Measurements from ENCODE around the gene ST3GAL4. TPM values are rescaled to one million over a fixed set of nuclear protein-coding genes. Genes with fewer than 3 reads are reported as not detected.

ST3GAL4 gene
- total and polyA plus RNA-seq, 9 of the 15 experiments (the other 6 are each of a cell fraction or from before 2014, with no cell fraction given): 0.27 to 22.9 (median 10.5) TPM

DNA sequence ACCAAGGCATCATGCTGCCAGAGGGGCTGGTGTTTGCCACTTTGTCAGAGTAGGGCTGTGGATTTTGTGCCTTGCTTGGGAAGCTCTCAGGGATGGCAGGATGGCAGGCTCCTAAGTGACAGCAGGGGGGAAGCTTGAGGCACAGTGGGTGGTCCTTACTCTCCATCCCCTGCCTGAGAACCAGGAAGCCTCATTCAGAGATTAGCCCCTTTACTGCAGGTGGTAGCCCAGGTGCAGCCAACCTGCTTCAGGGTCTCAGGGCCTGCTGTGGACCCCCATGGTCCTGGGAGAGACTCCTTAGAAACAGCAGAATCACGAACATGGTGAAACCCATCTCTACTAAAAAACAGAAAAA lies 8.9 kb upstream of the ST3GAL4 start (continued):
- TF ChIP-seq MCM3 (IDR thresholded peaks at IDR 0.05) (no peak), GTF2F1 (IDR thresholded peaks at IDR 0.05; ENCODE audit: low read depth, low read length) (no peak), NR2F6 (CRISPR knock-in tag; IDR thresholded peaks at IDR 0.05) (no peak), CSDE1 (IDR thresholded peaks at IDR 0.05) (no peak), ZNF586 (CRISPR knock-in tag; conservative IDR thresholded peaks at IDR 0.05) (no peak), ZNF589 (CRISPR knock-in tag; IDR thresholded peaks at IDR 0.05; ENCODE audit: low read depth) (0 out of 2 replicates have a peak, but pooled peaks have one; percentile 48), NCOA1 (IDR thresholded peaks at IDR 0.05; ENCODE audit: low read depth) (no peak), NRF1 (conservative IDR thresholded peaks at IDR 0.05 in 1 of 2, IDR thresholded peaks at IDR 0.05 in 1 of 2) (peak; percentile 52 to 53; a peak in 3 of 4 replicates), ZFX (CRISPR knock-in tag; IDR thresholded peaks at IDR 0.05) (no peak), MAZ (CRISPR knock-in tag; conservative IDR thresholded peaks at IDR 0.05 in 1 of 2, IDR thresholded peaks at IDR 0.05 in 1 of 2) (0 out of 4 replicates have a peak, but pooled peaks of 1 of the 2 experiments have one; percentile 25), ZNF146 (CRISPR knock-in tag; IDR thresholded peaks at IDR 0.05; ENCODE audit: unreplicated experiment) (no peak), RFX1 (IDR thresholded peaks at IDR 0.05) (no peak), POLR2G (IDR thresholded peaks at IDR 0.05; ENCODE audit: low read depth, low read length) (peak; percentile 47)
- TF ChIP-seq, protein P1, sequence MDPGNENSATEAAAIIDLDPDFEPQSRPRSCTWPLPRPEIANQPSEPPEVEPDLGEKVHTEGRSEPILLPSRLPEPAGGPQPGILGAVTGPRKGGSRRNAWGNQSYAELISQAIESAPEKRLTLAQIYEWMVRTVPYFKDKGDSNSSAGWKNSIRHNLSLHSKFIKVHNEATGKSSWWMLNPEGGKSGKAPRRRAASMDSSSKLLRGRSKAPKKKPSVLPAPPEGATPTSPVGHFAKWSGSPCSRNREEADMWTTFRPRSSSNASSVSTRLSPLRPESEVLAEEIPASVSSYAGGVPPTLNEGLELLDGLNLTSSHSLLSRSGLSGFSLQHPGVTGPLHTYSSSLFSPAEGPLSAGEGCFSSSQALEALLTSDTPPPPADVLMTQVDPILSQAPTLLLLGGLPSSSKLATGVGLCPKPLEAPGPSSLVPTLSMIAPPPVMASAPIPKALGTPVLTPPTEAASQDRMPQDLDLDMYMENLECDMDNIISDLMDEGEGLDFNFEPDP (CRISPR knock-in tag; IDR thresholded peaks at IDR 0.05): no peak
- TF ChIP-seq, protein P2, sequence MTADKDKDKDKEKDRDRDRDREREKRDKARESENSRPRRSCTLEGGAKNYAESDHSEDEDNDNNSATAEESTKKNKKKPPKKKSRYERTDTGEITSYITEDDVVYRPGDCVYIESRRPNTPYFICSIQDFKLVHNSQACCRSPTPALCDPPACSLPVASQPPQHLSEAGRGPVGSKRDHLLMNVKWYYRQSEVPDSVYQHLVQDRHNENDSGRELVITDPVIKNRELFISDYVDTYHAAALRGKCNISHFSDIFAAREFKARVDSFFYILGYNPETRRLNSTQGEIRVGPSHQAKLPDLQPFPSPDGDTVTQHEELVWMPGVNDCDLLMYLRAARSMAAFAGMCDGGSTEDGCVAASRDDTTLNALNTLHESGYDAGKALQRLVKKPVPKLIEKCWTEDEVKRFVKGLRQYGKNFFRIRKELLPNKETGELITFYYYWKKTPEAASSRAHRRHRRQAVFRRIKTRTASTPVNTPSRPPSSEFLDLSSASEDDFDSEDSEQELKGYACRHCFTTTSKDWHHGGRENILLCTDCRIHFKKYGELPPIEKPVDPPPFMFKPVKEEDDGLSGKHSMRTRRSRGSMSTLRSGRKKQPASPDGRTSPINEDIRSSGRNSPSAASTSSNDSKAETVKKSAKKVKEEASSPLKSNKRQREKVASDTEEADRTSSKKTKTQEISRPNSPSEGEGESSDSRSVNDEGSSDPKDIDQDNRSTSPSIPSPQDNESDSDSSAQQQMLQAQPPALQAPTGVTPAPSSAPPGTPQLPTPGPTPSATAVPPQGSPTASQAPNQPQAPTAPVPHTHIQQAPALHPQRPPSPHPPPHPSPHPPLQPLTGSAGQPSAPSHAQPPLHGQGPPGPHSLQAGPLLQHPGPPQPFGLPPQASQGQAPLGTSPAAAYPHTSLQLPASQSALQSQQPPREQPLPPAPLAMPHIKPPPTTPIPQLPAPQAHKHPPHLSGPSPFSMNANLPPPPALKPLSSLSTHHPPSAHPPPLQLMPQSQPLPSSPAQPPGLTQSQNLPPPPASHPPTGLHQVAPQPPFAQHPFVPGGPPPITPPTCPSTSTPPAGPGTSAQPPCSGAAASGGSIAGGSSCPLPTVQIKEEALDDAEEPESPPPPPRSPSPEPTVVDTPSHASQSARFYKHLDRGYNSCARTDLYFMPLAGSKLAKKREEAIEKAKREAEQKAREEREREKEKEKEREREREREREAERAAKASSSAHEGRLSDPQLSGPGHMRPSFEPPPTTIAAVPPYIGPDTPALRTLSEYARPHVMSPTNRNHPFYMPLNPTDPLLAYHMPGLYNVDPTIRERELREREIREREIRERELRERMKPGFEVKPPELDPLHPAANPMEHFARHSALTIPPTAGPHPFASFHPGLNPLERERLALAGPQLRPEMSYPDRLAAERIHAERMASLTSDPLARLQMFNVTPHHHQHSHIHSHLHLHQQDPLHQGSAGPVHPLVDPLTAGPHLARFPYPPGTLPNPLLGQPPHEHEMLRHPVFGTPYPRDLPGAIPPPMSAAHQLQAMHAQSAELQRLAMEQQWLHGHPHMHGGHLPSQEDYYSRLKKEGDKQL (CRISPR knock-in tag; IDR thresholded peaks at IDR 0.05; ENCODE audit: borderline replicate concordance): no peak
- TF ChIP-seq, protein P3, sequence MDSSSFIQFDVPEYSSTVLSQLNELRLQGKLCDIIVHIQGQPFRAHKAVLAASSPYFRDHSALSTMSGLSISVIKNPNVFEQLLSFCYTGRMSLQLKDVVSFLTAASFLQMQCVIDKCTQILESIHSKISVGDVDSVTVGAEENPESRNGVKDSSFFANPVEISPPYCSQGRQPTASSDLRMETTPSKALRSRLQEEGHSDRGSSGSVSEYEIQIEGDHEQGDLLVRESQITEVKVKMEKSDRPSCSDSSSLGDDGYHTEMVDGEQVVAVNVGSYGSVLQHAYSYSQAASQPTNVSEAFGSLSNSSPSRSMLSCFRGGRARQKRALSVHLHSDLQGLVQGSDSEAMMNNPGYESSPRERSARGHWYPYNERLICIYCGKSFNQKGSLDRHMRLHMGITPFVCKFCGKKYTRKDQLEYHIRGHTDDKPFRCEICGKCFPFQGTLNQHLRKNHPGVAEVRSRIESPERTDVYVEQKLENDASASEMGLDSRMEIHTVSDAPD (CRISPR knock-in tag; IDR thresholded peaks at IDR 0.05): no peak
- TF ChIP-seq, protein P4, sequence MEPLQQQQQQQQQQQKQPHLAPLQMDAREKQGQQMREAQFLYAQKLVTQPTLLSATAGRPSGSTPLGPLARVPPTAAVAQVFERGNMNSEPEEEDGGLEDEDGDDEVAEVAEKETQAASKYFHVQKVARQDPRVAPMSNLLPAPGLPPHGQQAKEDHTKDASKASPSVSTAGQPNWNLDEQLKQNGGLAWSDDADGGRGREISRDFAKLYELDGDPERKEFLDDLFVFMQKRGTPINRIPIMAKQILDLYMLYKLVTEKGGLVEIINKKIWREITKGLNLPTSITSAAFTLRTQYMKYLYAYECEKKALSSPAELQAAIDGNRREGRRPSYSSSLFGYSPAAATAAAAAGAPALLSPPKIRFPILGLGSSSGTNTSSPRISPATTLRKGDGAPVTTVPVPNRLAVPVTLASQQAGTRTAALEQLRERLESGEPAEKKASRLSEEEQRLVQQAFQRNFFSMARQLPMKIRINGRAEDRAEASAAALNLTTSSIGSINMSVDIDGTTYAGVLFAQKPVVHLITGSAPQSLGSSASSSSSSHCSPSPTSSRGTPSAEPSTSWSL (CRISPR knock-in tag; IDR thresholded peaks at IDR 0.05; ENCODE audit: borderline replicate concordance): 0 out of 2 replicates have a peak, but pooled peaks have one; percentile 31
- TF ChIP-seq, protein P5, sequence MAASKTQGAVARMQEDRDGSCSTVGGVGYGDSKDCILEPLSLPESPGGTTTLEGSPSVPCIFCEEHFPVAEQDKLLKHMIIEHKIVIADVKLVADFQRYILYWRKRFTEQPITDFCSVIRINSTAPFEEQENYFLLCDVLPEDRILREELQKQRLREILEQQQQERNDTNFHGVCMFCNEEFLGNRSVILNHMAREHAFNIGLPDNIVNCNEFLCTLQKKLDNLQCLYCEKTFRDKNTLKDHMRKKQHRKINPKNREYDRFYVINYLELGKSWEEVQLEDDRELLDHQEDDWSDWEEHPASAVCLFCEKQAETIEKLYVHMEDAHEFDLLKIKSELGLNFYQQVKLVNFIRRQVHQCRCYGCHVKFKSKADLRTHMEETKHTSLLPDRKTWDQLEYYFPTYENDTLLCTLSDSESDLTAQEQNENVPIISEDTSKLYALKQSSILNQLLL (CRISPR knock-in tag; IDR thresholded peaks at IDR 0.05; ENCODE audit: borderline replicate concordance): no peak

All from K562 (cell line).